ENCODE measurements around the gene SEMA5A.

The SEMA5A gene

DNA sequence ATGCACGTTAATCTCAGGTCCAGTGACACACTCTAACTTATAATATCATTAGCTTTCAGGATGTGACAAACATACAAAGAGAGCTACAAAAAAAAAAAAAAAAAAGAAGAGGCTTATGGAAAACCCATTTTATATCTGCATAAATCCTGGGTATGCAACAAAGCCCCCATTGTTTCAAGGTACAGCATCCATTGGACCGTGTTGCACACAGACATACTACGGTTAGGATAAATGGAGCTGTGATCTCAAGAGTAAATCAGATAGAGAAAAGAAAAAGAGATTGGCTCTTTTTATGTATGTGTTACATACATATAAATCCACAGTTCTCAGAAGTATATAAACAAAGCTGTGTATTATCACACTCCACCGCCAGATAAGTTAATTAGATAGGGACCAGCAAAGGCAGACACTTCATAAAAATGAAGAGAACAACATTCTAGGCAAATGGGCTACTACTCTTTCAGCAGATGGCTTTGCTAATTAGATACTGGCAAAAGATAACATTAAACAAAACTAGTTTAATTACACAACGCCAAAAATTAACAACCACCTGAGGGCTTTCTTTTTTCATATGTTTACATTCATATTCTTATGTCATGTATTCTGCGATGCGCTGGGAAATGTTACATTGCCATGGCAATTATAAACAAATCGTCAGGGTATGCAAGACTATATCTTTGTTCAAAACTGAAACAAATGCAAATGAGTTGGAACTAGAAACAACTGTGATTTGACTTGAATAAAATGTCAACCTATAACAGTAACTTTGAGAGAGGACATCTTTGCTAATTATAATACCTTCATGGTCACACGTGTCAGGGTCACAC is 304.2 kb downstream of the SEMA5A start:
- DNase-seq (ENCODE audit: low read depth, low spot score) = no peak
- Histone ChIP-seq H3K36me3 (ENCODE audit: insufficient read depth, insufficient read length, low read length) (no peaks in the 10 kb centered on the region), H3K9ac (ENCODE audit: insufficient read length, low read depth) (no peak overlapping the region), H3K4me3 (ENCODE audit: insufficient read length, low read depth) (no peak overlapping the region), H3K4me1 (ENCODE audit: insufficient read depth, insufficient read length) (no peaks in the 10 kb centered on the region), H3K9me3 (ENCODE audit: insufficient read depth, low read length) (no peaks in the 10 kb centered on the region), H3K27me3 (ENCODE audit: insufficient read depth, insufficient read length) (no peaks in the 10 kb centered on the region)
- no peak for TF ChIP-seq YY1 (IDR thresholded peaks at IDR 0.05; ENCODE audit: insufficient read depth, insufficient read length)
- TF ChIP-seq SUZ12 (IDR thresholded peaks at IDR 0.05; ENCODE audit: extremely low read depth, insufficient read depth, insufficient read length) = no peak

DNA sequence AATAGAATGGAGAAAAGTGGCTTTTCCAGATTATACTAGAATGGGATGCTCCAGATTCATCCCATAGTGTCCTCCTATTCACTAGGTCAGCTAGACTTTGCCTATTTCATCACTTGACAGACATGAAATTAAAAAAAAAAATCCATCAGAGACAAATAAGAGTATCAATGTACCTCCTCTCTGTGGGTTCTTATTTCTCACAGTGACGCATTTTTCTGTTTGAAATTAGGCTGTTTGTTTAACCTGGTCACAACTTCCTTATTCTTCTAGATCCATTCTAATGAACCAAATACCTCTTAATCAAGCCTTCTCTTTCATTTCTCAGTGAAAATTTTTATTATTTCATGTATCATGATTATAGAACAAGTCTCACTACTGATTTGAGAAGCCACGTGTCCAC is 305.4 kb downstream of the SEMA5A start:
- TF ChIP-seq ZNF274 (IDR thresholded peaks at IDR 0.05; ENCODE audit: low read depth, low read length) = no peak
- no peak for TF ChIP-seq SUZ12 (IDR thresholded peaks at IDR 0.05; ENCODE audit: extremely low read depth, insufficient read depth, insufficient read length)
- TF ChIP-seq YY1 (IDR thresholded peaks at IDR 0.05; ENCODE audit: insufficient read depth, insufficient read length) = no peak
- Histone ChIP-seq H3K4me1 (ENCODE audit: insufficient read depth, insufficient read length) (no peaks in the 10 kb centered on the region), H3K9me3 (ENCODE audit: insufficient read depth, low read length) (no peaks in the 10 kb centered on the region), H3K36me3 (ENCODE audit: insufficient read depth, insufficient read length, low read length) (no peaks in the 10 kb centered on the region), H3K9ac (ENCODE audit: insufficient read length, low read depth) (no peak overlapping the region), H3K27me3 (ENCODE audit: insufficient read depth, insufficient read length) (no peaks in the 10 kb centered on the region), H3K4me3 (ENCODE audit: insufficient read length, low read depth) (no peak overlapping the region)
- DNase-seq (ENCODE audit: low read depth, low spot score) = no peak

DNA sequence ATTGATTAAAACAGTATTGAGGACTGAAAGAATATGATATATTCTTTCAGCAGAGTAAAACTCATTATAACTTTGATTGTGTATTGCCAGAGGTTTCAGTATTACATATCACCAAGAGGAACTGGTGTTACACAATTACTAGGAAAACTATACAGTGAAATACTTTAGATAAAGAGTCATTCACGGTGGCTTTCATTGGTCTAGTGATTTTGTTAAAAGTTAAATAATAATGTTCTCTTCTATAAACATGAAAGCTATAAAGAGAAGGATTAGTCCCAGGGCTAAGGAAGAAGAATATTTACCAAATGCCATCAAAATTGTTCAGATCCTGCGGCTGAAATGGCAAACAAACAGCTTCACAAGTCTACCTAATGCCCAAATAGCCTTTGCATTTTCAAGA is 306.2 kb downstream of the SEMA5A start:
- DNase-seq (ENCODE audit: low read depth, low spot score) = no peak
- no peaks in the 10 kb centered on the region for H3K36me3 ChIP-seq (ENCODE audit: insufficient read depth, insufficient read length, low read length)
- no peak overlapping the region for H3K9ac ChIP-seq (ENCODE audit: insufficient read length, low read depth)
- no peaks in the 10 kb centered on the region for H3K27me3 ChIP-seq (ENCODE audit: insufficient read depth, insufficient read length)
- TF ChIP-seq ZNF274 (IDR thresholded peaks at IDR 0.05; ENCODE audit: low read depth, low read length) (no peak), YY1 (IDR thresholded peaks at IDR 0.05; ENCODE audit: insufficient read depth, insufficient read length) (no peak), SUZ12 (IDR thresholded peaks at IDR 0.05; ENCODE audit: extremely low read depth, insufficient read depth, insufficient read length) (no peak)
- no peak overlapping the region for H3K4me3 ChIP-seq (ENCODE audit: insufficient read length, low read depth)
- no peaks in the 10 kb centered on the region for H3K9me3 ChIP-seq (ENCODE audit: insufficient read depth, low read length)
- no peaks in the 10 kb centered on the region for H3K4me1 ChIP-seq (ENCODE audit: insufficient read depth, insufficient read length)

DNA sequence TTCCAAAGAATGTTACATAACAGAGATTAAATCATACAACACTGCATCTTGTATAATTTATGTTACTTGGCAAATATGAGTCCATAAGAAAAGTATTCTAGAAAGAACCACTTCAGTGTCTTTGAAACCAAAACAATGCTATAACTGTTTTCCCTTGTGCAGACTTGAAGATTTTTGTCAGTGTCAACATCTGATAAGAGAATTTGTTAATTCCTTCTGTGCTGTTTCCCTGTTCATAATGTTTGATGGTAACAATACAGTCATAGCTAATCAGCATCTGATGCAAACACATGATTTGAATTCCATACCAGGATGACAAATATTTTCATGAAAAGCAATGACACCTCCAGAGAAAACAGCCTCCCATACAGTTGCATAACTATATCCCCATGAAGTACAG is 306.8 kb downstream of the SEMA5A start:
- Histone ChIP-seq H3K36me3 (ENCODE audit: insufficient read depth, insufficient read length, low read length) (no peaks in the 10 kb centered on the region), H3K9me3 (ENCODE audit: insufficient read depth, low read length) (no peaks in the 10 kb centered on the region), H3K27me3 (ENCODE audit: insufficient read depth, insufficient read length) (no peaks in the 10 kb centered on the region), H3K9ac (ENCODE audit: insufficient read length, low read depth) (no peak overlapping the region), H3K4me3 (ENCODE audit: insufficient read length, low read depth) (no peak overlapping the region), H3K4me1 (ENCODE audit: insufficient read depth, insufficient read length) (no peaks in the 10 kb centered on the region)
- no peak for DNase-seq (ENCODE audit: low read depth, low spot score)
- TF ChIP-seq ZNF274 (IDR thresholded peaks at IDR 0.05; ENCODE audit: low read depth, low read length) = no peak
- TF ChIP-seq YY1 (IDR thresholded peaks at IDR 0.05; ENCODE audit: insufficient read depth, insufficient read length) = no peak
- no peak for TF ChIP-seq SUZ12 (IDR thresholded peaks at IDR 0.05; ENCODE audit: extremely low read depth, insufficient read depth, insufficient read length)

DNA sequence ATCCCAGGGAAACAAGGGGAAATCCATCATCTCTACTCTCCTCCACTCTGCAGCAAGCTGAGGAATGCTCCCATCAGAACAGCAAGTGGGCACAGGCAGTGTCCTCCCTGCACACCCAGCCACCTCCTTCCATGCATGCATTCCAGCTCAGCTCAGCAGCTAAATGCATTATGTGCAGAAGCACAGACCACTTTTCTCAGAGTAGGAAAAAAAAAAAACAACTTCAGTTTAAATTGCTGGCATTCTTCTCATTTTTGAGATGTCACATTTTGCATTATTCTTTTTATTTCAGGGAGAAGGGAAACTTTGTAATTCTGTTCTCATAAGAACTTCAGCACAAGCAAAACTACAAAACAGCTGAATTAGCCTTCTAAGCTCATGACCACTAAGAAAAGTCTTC is 312.2 kb downstream of the SEMA5A start:
- peak; percentile 6 for DNase-seq (ENCODE audit: low read depth, low spot score)
- Histone ChIP-seq H3K36me3 (ENCODE audit: insufficient read depth, insufficient read length, low read length) (no peaks in the 10 kb centered on the region), H3K4me1 (ENCODE audit: insufficient read depth, insufficient read length) (no peaks in the 10 kb centered on the region), H3K27me3 (ENCODE audit: insufficient read depth, insufficient read length) (no peaks in the 10 kb centered on the region), H3K9ac (ENCODE audit: insufficient read length, low read depth) (no peak overlapping the region), H3K4me3 (ENCODE audit: insufficient read length, low read depth) (no peak overlapping the region), H3K9me3 (ENCODE audit: insufficient read depth, low read length) (no peaks in the 10 kb centered on the region)
- no peak for TF ChIP-seq YY1 (IDR thresholded peaks at IDR 0.05; ENCODE audit: insufficient read depth, insufficient read length)
- no peak for TF ChIP-seq SUZ12 (IDR thresholded peaks at IDR 0.05; ENCODE audit: extremely low read depth, insufficient read depth, insufficient read length)
- TF ChIP-seq ZNF274 (IDR thresholded peaks at IDR 0.05; ENCODE audit: low read depth, low read length) = no peak

DNA sequence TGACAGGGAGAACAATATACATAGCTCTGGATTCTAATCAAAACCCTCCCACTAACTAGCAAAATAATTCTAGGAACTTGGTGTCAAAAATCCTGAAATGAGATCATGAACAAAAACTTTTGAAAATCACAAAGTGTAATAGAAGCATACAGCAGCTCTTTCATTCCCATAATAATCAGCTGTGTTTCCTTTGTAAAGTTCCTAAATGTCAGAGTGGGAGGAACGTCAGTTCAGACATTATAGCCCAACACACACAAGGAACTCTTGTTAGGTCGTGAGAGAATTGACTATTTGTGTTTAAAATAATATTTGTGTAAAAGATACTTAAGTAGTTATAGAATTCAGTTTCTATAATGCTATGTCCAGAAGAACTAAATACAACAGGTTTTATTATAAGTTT is 312.8 kb downstream of the SEMA5A start:
- no peaks in the 10 kb centered on the region for H3K4me1 ChIP-seq (ENCODE audit: insufficient read depth, insufficient read length)
- no peaks in the 10 kb centered on the region for H3K36me3 ChIP-seq (ENCODE audit: insufficient read depth, insufficient read length, low read length)
- H3K27me3 ChIP-seq (ENCODE audit: insufficient read depth, insufficient read length) = no peaks in the 10 kb centered on the region
- TF ChIP-seq ZNF274 (IDR thresholded peaks at IDR 0.05; ENCODE audit: low read depth, low read length) = no peak
- no peak for TF ChIP-seq YY1 (IDR thresholded peaks at IDR 0.05; ENCODE audit: insufficient read depth, insufficient read length)
- TF ChIP-seq SUZ12 (IDR thresholded peaks at IDR 0.05; ENCODE audit: extremely low read depth, insufficient read depth, insufficient read length) = no peak
- no peaks in the 10 kb centered on the region for H3K9me3 ChIP-seq (ENCODE audit: insufficient read depth, low read length)
- DNase-seq (ENCODE audit: low read depth, low spot score) = no peak
- H3K9ac ChIP-seq (ENCODE audit: insufficient read length, low read depth) = no peak overlapping the region
- H3K4me3 ChIP-seq (ENCODE audit: insufficient read length, low read depth) = no peak overlapping the region

DNA sequence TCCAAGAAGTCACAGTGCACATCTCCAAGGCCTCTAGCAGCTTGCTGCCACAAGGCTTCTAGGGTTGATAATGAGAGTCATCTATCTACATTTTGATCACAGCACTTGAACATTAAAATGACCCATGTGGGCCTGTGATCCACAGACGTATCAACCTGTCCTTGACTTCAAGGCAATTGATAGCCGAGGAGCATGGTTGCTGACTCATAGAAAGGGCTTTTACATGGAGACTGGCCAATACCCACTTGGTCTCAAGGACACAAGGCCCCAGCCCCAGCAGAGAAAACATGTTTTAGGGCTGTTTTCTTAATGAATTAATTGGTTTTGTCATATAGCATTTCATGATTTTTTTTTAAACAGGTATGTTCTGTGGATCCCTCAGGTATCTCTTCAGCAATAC is 314.0 kb downstream of the SEMA5A start:
- H3K36me3 ChIP-seq (ENCODE audit: insufficient read depth, insufficient read length, low read length) = no peaks in the 10 kb centered on the region
- H3K27me3 ChIP-seq (ENCODE audit: insufficient read depth, insufficient read length) = no peaks in the 10 kb centered on the region
- H3K4me3 ChIP-seq (ENCODE audit: insufficient read length, low read depth) = no peak overlapping the region
- H3K9ac ChIP-seq (ENCODE audit: insufficient read length, low read depth) = no peak overlapping the region
- no peak for DNase-seq (ENCODE audit: low read depth, low spot score)
- H3K9me3 ChIP-seq (ENCODE audit: insufficient read depth, low read length) = no peaks in the 10 kb centered on the region
- TF ChIP-seq ZNF274 (IDR thresholded peaks at IDR 0.05; ENCODE audit: low read depth, low read length) (no peak), SUZ12 (IDR thresholded peaks at IDR 0.05; ENCODE audit: extremely low read depth, insufficient read depth, insufficient read length) (no peak), YY1 (IDR thresholded peaks at IDR 0.05; ENCODE audit: insufficient read depth, insufficient read length) (no peak)
- no peaks in the 10 kb centered on the region for H3K4me1 ChIP-seq (ENCODE audit: insufficient read depth, insufficient read length)

All from NT2/D1 (cell line).